ENCODE measurements around the gene BCL2.

- no peak for TF ChIP-seq POLR2A (IDR thresholded peaks at IDR 0.05)
- TF ChIP-seq, protein P1, sequence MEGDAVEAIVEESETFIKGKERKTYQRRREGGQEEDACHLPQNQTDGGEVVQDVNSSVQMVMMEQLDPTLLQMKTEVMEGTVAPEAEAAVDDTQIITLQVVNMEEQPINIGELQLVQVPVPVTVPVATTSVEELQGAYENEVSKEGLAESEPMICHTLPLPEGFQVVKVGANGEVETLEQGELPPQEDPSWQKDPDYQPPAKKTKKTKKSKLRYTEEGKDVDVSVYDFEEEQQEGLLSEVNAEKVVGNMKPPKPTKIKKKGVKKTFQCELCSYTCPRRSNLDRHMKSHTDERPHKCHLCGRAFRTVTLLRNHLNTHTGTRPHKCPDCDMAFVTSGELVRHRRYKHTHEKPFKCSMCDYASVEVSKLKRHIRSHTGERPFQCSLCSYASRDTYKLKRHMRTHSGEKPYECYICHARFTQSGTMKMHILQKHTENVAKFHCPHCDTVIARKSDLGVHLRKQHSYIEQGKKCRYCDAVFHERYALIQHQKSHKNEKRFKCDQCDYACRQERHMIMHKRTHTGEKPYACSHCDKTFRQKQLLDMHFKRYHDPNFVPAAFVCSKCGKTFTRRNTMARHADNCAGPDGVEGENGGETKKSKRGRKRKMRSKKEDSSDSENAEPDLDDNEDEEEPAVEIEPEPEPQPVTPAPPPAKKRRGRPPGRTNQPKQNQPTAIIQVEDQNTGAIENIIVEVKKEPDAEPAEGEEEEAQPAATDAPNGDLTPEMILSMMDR (IDR thresholded peaks at IDR 0.05) = no peak
Observed at GRCh38 chr18:63247506-63247905, 72.1 kb downstream of the BCL2 start.
